IPS-18a (cell line): ENCODE measurements around the gene BRWD1.

ENCODE experiments used
- H3K27ac ChIP-seq: one replicate; pipeline ENCODE4 v1.5.1; 2013; ENCODE audit warnings: low read length
- H3K27me3 ChIP-seq: one replicate; pipeline ENCODE4 v1.6.1; 2013; ENCODE audit warnings: mild to moderate bottlenecking, low read length; ENCODE audit not compliant: control insufficient read depth, insufficient read depth
- H3K36me3 ChIP-seq: one replicate; pipeline ENCODE4 v1.6.1; 2013; ENCODE audit warnings: low read depth, low read length; ENCODE audit not compliant: control insufficient read depth
- H3K4me1 ChIP-seq: one replicate; pipeline ENCODE4 v1.6.1; 2013; ENCODE audit warnings: low read depth, low read length; ENCODE audit not compliant: control insufficient read depth
- H3K4me3 ChIP-seq: one replicate; pipeline ENCODE4 v1.5.1; 2013; ENCODE audit warnings: low read length
- H3K9ac ChIP-seq: one replicate; pipeline ENCODE4 v1.6.1; 2013; ENCODE audit warnings: mild to moderate bottlenecking, low read length, moderate library complexity
- H3K9me3 ChIP-seq: one replicate; pipeline ENCODE4 v1.6.1; 2013; ENCODE audit warnings: low read depth, low read length; ENCODE audit not compliant: control insufficient read depth

Gene BRWD1

GRCh38 chr21:39346206-39346605 lies 32.8 kb upstream of the BRWD1 start:
- H3K4me3 ChIP-seq, result peak overlapping the region; percentile 96
- H3K4me1 ChIP-seq, result peaks cover 27% of the 10 kb centered on the region
- H3K27me3 ChIP-seq, result no peaks in the 10 kb centered on the region
- H3K36me3 ChIP-seq, result peaks cover 59% of the 10 kb centered on the region
- H3K9ac ChIP-seq, result no peak overlapping the region
- no peak overlapping the region for H3K27ac ChIP-seq
- H3K9me3 ChIP-seq, result no peaks in the 10 kb centered on the region

- H3K4me3 ChIP-seq, result peak overlapping the region; percentile 96
- H3K27ac ChIP-seq, result no peak overlapping the region
- peaks cover 21% of the 10 kb centered on the region for H3K4me1 ChIP-seq
- no peaks in the 10 kb centered on the region for H3K9me3 ChIP-seq
- H3K9ac ChIP-seq, result no peak overlapping the region
- no peaks in the 10 kb centered on the region for H3K27me3 ChIP-seq
- peaks cover 59% of the 10 kb centered on the region for H3K36me3 ChIP-seq
Observed at GRCh38 chr21:39345440-39345839, 32.0 kb upstream of the BRWD1 start.

- no peaks in the 10 kb centered on the region for H3K9me3 ChIP-seq
- no peak overlapping the region for H3K9ac ChIP-seq
- no peaks in the 10 kb centered on the region for H3K27me3 ChIP-seq
- H3K4me1 ChIP-seq, result peaks cover 18% of the 10 kb centered on the region
- H3K4me3 ChIP-seq, result no peak overlapping the region
- H3K27ac ChIP-seq, result no peak overlapping the region
- peaks cover 59% of the 10 kb centered on the region for H3K36me3 ChIP-seq
Observed at GRCh38 chr21:39344848-39345247, 31.4 kb upstream of the BRWD1 start.

GRCh38 chr21:39341249-39341923 lies 28.0 kb upstream of the BRWD1 start:
- Histone ChIP-seq H3K9me3 (no peaks in the 10 kb centered on the region), H3K4me1 (peaks cover 10% of the 10 kb centered on the region), H3K27me3 (no peaks in the 10 kb centered on the region), H3K9ac (no peak overlapping the region), H3K4me3 (no peak overlapping the region), H3K36me3 (peaks cover 45% of the 10 kb centered on the region), H3K27ac (no peak overlapping the region)

GRCh38 chr21:39340687-39341086 lies 27.3 kb upstream of the BRWD1 start:
- no peak overlapping the region for H3K4me3 ChIP-seq
- H3K27me3 ChIP-seq, result no peaks in the 10 kb centered on the region
- peaks cover 38% of the 10 kb centered on the region for H3K36me3 ChIP-seq
- no peak overlapping the region for H3K9ac ChIP-seq
- H3K4me1 ChIP-seq, result peaks cover 4% of the 10 kb centered on the region
- no peak overlapping the region for H3K27ac ChIP-seq
- no peaks in the 10 kb centered on the region for H3K9me3 ChIP-seq

GRCh38 chr21:39339231-39339630 lies 25.8 kb upstream of the BRWD1 start:
- Histone ChIP-seq H3K27me3 (no peaks in the 10 kb centered on the region), H3K9ac (no peak overlapping the region), H3K27ac (no peak overlapping the region), H3K9me3 (no peaks in the 10 kb centered on the region), H3K4me1 (no peaks in the 10 kb centered on the region), H3K4me3 (no peak overlapping the region), H3K36me3 (peaks cover 24% of the 10 kb centered on the region)

GRCh38 chr21:39336457-39337008 lies 23.1 kb upstream of the BRWD1 start:
- Histone ChIP-seq H3K9ac (no peak overlapping the region), H3K36me3 (peaks cover 2% of the 10 kb centered on the region), H3K4me3 (no peak overlapping the region), H3K27me3 (no peaks in the 10 kb centered on the region), H3K4me1 (no peaks in the 10 kb centered on the region), H3K9me3 (no peaks in the 10 kb centered on the region), H3K27ac (no peak overlapping the region)

GRCh38 chr21:39334611-39335010 lies 21.2 kb upstream of the BRWD1 start:
- no peak overlapping the region for H3K27ac ChIP-seq
- no peaks in the 10 kb centered on the region for H3K27me3 ChIP-seq
- no peaks in the 10 kb centered on the region for H3K36me3 ChIP-seq
- no peak overlapping the region for H3K4me3 ChIP-seq
- H3K9ac ChIP-seq, result no peak overlapping the region
- H3K9me3 ChIP-seq, result no peaks in the 10 kb centered on the region
- H3K4me1 ChIP-seq, result no peaks in the 10 kb centered on the region

GRCh38 chr21:39332175-39332574 lies 18.7 kb upstream of the BRWD1 start:
- H3K4me3 ChIP-seq, result no peak overlapping the region
- H3K27me3 ChIP-seq, result no peaks in the 10 kb centered on the region
- H3K27ac ChIP-seq, result no peak overlapping the region
- H3K9ac ChIP-seq, result no peak overlapping the region
- no peaks in the 10 kb centered on the region for H3K4me1 ChIP-seq
- H3K9me3 ChIP-seq, result no peaks in the 10 kb centered on the region
- H3K36me3 ChIP-seq, result no peaks in the 10 kb centered on the region

- no peaks in the 10 kb centered on the region for H3K36me3 ChIP-seq
Observed at GRCh38 chr21:39330001-39330400, 16.6 kb upstream of the BRWD1 start.

GRCh38 chr21:39327727-39328126 lies 14.3 kb upstream of the BRWD1 start:
- Histone ChIP-seq H3K4me1 (no peaks in the 10 kb centered on the region), H3K36me3 (no peaks in the 10 kb centered on the region), H3K27ac (no peak overlapping the region), H3K9ac (no peak overlapping the region), H3K4me3 (no peak overlapping the region), H3K9me3 (no peaks in the 10 kb centered on the region), H3K27me3 (no peaks in the 10 kb centered on the region)

More at GRCh38 chr21:39330001-39330400, 16.6 kb upstream of the BRWD1 start:
- H3K27me3 ChIP-seq, result no peaks in the 10 kb centered on the region
- no peaks in the 10 kb centered on the region for H3K4me1 ChIP-seq
- no peaks in the 10 kb centered on the region for H3K9me3 ChIP-seq
- H3K9ac ChIP-seq, result no peak overlapping the region
- H3K4me3 ChIP-seq, result no peak overlapping the region
- no peak overlapping the region for H3K27ac ChIP-seq
